Tibial nerve (tissue), 4 donors: Measurements from ENCODE around the gene ZNF792.

Experiments used
- CTCF ChIP-seq, 5 experiments: fragments of 200-600 bp in 3 of 5; fragments of 450-650 bp in 2 of 5; sonication (generic) in 3 of 5; IDR thresholded peaks; one replicate each; pipeline ENCODE4 v1.5.1; 2016 to 2019; ENCODE audit warnings: antibody characterized with exemption in 5 of 5, mild to moderate bottlenecking in 3 of 5, moderate library complexity in 2 of 5
- EP300 ChIP-seq, 2 donors: sonication (generic); formaldehyde crosslinking; IDR thresholded peaks; one replicate each; pipeline ENCODE4 v1.6.1; 2017; ENCODE audit warnings: antibody characterized with exemption in 2 of 2, mild to moderate bottlenecking in 1 of 2
- POLR2A ChIP-seq, 2 donors: fragments of 450-650 bp; IDR thresholded peaks; one replicate each; pipeline ENCODE4 v1.6.1; 2017; ENCODE audit warnings: antibody characterized with exemption in 2 of 2, mild to moderate bottlenecking in 2 of 2, moderate library complexity in 2 of 2

GRCh38 chr19:34997071-34997617 lies 33.1 kb upstream of the ZNF792 start:
- TF ChIP-seq CTCF (IDR thresholded peaks at IDR 0.05): no peak
- no peak for TF ChIP-seq POLR2A (IDR thresholded peaks at IDR 0.05)
- TF ChIP-seq EP300 (IDR thresholded peaks at IDR 0.05): no peak
